NCI-H2107 treated with DMSO at 0.1 percent for 48 hours (cell line): Measurements from ENCODE around the gene ASIC1.
A peak's percentile ranks its signal among the peaks of the same experiment; 100 is the strongest.

Experiments
- DNase-seq: peaks from one replicate; lab custom pipeline; 2025; ENCODE audit not compliant: unreplicated experiment; lab: John Stamatoyannopoulos, UW

ASIC1 gene

GRCh38 chr12:50060120-50060468 lies 2.7 kb downstream of the ASIC1 start:
- no peak for DNase-seq

- DNase-seq: no peak
Measured at GRCh38 chr12:50061171-50061570, 3.8 kb downstream of the ASIC1 start.

- no peak for DNase-seq
Measured at GRCh38 chr12:50061946-50062686, 4.7 kb downstream of the ASIC1 start.

GRCh38 chr12:50062728-50063460 lies 5.5 kb downstream of the ASIC1 start:
- DNase-seq: no peak

- no peak for DNase-seq
Measured at GRCh38 chr12:50065726-50066310, 8.4 kb downstream of the ASIC1 start.

GRCh38 chr12:50066402-50066801 lies 9.0 kb downstream of the ASIC1 start:
- no peak for DNase-seq

GRCh38 chr12:50069069-50069468 lies 11.7 kb downstream of the ASIC1 start:
- no peak for DNase-seq

- no peak for DNase-seq
Measured at GRCh38 chr12:50069539-50069938, 12.1 kb downstream of the ASIC1 start.

GRCh38 chr12:50070314-50071060 lies 13.1 kb downstream of the ASIC1 start:
- peak; percentile 74 for DNase-seq

GRCh38 chr12:50072198-50072907 lies 15.0 kb downstream of the ASIC1 start:
- no peak for DNase-seq

- no peak for DNase-seq
Measured at GRCh38 chr12:50073206-50073605, 15.8 kb downstream of the ASIC1 start.

GRCh38 chr12:50073712-50074111 lies 16.3 kb downstream of the ASIC1 start:
- DNase-seq: no peak

GRCh38 chr12:50074936-50075807 lies 17.8 kb downstream of the ASIC1 start:
- DNase-seq: peak; percentile 49

- no peak for DNase-seq
Measured at GRCh38 chr12:50075808-50076170, 18.4 kb downstream of the ASIC1 start.

- DNase-seq: no peak
Measured at GRCh38 chr12:50077099-50077498, 19.7 kb downstream of the ASIC1 start.

GRCh38 chr12:50078281-50078680 lies 20.9 kb downstream of the ASIC1 start:
- no peak for DNase-seq

GRCh38 chr12:50079771-50080170 lies 22.4 kb downstream of the ASIC1 start:
- no peak for DNase-seq

GRCh38 chr12:50081096-50081808 lies 23.9 kb downstream of the ASIC1 start:
- DNase-seq: no peak

GRCh38 chr12:50082644-50083043 lies 25.2 kb downstream of the ASIC1 start:
- DNase-seq: no peak
